Mammary epithelial cell (primary cell): ENCODE data around the gene ACY1.
"Not testable (repeated sequence)": the region's sequence is repeated elsewhere in the genome, so short reads cannot be mapped to it uniquely, and the experiment has no call there.

ENCODE experiments used
- EZH2 ChIP-seq: IDR thresholded peaks from 2 replicates; pipeline ENCODE4 v1.6.1; 2012; ENCODE audit warnings: low read length, inconsistent platforms, borderline replicate concordance
- TF ChIP-seq, protein P1 (sequence below), 2 donors: IDR thresholded peaks in 1 of 2; conservative IDR thresholded peaks in 1 of 2; 2 replicates each; pipeline ENCODE4 v1.5.1; 2011 to 2012; ENCODE audit warnings: inconsistent platforms in 2 of 2, low read length in 2 of 2, mild to moderate bottlenecking in 2 of 2, control low read depth in 1 of 2, low read depth in 1 of 2; ENCODE audit not compliant: insufficient read depth in 1 of 2; ENCODE audit errors: extremely low read depth in 1 of 2

GRCh38 chr3:51993657-51994056 lies 10.3 kb downstream of the ACY1 start:
- TF ChIP-seq, protein P1, sequence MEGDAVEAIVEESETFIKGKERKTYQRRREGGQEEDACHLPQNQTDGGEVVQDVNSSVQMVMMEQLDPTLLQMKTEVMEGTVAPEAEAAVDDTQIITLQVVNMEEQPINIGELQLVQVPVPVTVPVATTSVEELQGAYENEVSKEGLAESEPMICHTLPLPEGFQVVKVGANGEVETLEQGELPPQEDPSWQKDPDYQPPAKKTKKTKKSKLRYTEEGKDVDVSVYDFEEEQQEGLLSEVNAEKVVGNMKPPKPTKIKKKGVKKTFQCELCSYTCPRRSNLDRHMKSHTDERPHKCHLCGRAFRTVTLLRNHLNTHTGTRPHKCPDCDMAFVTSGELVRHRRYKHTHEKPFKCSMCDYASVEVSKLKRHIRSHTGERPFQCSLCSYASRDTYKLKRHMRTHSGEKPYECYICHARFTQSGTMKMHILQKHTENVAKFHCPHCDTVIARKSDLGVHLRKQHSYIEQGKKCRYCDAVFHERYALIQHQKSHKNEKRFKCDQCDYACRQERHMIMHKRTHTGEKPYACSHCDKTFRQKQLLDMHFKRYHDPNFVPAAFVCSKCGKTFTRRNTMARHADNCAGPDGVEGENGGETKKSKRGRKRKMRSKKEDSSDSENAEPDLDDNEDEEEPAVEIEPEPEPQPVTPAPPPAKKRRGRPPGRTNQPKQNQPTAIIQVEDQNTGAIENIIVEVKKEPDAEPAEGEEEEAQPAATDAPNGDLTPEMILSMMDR (conservative IDR thresholded peaks at IDR 0.05 in 1 of 2, IDR thresholded peaks at IDR 0.05 in 1 of 2; ENCODE audit: extremely low read depth in 1 of 2, insufficient read depth in 1 of 2, low read depth in 1 of 2, low read length in 2 of 2), result not testable (repeated sequence)
- TF ChIP-seq EZH2, result not testable (repeated sequence)
